GM21390 (cell line): ENCODE measurements around the gene BCAS4.
"Not testable (repeated sequence)": the region's sequence is repeated elsewhere in the genome, so short reads cannot be mapped to it uniquely, and the experiment has no call there.

Source experiments
- ATAC-seq: cut with Tn5 transposase; IDR thresholded peaks from one replicate; pipeline ENCODE4 v1.9.1; 2021; ENCODE audit not compliant: unreplicated experiment

The BCAS4 gene

GRCh38 chr20:50874111-50874757, 79.4 kb downstream of the BCAS4 start:
- no peak for ATAC-seq

DNA sequence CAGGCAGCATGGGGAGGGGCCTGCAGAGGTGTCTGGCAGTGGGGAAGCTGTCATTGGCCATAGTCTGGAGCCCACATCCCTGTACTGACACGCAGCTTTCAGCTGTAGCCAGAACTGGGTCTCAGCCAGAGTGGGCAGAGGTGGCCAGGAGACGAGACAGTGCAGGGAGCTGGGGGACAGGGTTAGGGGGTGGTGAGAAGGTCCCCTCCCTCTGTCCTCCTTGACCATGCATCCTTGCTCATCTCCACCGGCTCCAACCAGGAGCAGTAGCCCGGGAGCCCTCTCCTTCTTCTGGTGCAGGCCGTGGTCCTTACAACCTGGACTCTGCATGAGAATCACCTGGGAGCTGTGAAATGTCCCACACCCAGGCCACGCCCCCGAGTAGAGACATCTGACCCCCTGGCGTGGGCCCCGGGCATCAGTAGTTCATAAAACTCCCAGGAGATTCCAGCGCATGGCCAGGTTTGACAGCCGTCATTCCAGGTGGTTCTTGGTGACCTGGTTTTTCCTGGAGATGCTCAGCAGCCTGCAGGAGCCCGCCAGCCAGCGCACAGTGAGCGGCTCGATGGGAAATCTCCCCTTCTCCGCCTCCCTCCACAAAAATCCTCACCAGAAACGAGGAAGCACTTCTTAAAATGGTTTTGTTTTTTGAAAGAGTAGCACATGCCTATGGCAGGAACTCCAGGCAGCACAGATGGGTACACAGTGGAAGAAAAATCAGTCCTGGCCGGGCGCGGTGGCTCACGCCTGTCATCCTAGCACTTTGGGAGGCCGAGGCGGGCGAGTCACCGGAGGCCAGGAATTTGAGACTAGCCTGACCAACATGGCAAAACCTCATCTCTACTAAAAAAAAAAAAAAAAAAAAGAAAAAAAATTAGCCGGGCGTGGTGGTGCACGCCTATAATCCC, 80.2 kb downstream of the BCAS4 start:
- ATAC-seq: no peak

- no peak for ATAC-seq
Measured at GRCh38 chr20:50876063-50876685, 81.3 kb downstream of the BCAS4 start.

GRCh38 chr20:50876816-50877215, 82.0 kb downstream of the BCAS4 start:
- ATAC-seq: no peak

DNA sequence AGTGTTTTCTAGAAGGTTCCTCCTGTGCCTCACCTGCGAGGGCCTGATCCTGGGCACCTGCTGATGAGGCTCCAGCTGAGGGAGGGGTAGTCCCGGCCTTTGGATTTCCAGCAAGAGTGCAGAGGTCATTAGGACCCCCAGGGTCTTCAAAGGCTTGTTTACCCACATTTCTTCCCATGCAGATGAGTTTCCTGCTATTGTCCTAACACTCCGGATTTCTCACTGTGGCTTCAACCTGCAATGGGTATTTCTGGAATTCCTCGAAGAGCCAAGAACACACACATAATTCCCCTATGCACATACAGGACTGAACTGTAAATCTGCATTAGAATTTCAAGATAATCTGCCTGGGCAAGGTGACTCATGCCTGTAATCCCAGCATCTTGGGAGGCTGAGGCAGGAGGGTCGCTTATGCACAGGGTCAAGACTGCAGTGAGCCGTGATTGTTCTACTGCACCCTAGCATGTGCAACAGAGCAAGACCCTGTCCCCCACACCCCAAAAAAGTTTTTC, 82.4 kb downstream of the BCAS4 start:
- ATAC-seq: no peak

GRCh38 chr20:50879649-50880550, 85.0 kb downstream of the BCAS4 start:
- ATAC-seq: no peak

- not testable (repeated sequence) for ATAC-seq
Measured at GRCh38 chr20:50881759-50882424, 87.0 kb downstream of the BCAS4 start.

DNA sequence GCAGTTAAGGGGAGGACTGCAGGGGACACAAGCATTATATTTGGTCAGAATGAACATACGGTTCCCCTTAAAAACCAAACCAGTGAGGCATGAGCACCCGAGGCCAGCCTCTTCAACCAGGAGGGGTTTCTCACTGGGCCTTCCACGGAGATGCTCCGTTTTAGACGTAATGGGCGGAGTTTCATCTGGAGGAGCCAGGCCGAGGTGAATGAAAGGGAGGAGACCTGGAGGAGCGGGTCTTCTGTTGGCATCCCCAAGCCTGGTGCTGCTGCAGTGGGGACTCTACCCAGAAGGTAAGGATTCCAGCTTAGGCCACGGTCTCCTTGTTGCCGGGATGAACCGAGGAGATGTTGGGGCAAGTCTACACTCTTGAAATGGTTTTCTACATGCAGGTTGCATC, 89.0 kb downstream of the BCAS4 start:
- ATAC-seq: no peak

DNA sequence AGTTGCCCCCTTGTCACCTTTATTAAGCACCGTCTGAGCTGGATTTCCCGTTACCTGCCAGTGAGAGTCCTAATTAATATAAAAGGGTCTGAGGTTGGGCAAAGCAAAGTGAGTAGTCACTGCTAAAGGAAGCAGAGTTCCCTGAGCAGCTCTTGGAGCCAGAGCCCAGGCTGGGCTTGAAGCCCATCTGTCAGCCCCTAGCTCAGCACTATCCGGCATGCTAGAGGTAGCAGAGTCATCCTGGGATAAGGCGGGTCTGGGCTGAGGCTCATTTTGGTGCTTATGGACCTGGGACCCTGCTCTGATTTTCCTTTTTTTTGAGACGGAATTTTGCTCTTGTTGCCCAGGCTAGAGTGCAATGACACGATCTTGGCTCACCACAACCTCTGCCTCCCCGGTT, 90.2 kb downstream of the BCAS4 start:
- ATAC-seq: no peak

DNA sequence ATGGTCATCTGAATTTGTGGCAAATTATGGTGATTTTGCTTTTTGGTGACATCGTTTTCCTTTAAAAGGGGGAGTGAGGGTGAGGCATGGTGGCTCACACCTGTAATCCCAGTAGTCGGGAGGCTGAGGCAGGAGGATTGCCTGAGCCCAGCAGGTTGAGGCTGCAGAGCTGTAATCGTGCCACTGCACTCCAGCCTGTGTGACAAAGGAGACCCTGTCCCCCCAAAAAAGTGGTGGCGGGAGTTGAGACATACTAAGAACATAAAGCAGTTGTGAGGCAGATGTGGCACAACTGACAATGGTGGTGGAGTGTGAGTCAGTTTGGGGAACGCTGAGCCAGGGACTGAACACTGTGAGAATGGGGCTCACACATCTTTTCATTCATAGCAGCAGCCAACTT, 90.9 kb downstream of the BCAS4 start:
- no peak for ATAC-seq

GRCh38 chr20:50886184-50886790, 91.4 kb downstream of the BCAS4 start:
- no peak for ATAC-seq

- no peak for ATAC-seq
Measured at GRCh38 chr20:50887576-50887975, 92.7 kb downstream of the BCAS4 start.

DNA sequence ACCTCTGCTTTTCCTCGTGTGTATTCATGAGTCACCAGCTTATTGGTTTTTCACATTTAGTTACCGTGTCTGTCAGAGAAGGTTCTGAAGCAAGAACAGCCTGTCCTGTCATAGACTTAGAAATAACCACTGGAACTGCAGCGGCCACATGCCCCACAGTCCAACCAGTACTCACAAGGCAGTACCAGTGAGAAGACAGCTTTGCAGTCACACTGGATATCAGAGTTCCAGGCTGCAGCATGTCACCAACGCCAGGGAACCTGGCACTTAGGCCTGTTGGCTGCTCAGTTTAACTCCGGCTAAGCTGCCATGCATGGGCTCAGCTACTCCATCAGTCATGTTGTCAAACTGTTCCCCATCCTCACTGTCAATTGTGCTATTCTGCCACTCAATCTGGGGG, 96.3 kb downstream of the BCAS4 start:
- ATAC-seq: no peak

DNA sequence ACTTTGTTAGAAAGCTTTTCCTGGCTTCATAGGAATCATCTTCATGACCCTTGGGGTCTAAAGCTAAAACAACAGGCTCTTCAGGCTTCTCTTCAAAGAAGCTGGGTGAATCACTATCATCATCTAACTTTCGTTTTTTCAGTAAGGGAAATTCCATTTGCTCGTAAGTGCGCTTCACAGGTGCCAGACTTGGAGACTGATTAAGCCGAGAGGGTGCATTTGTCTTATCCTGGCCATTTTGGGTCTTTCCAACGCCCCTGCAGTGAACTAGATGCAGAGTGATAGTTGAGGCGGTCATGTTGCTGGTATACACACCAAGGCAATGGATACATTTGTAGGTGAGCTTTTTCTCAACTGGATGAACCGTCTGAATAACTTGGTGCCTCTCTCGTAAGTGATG, 97.5 kb downstream of the BCAS4 start:
- ATAC-seq: no peak

DNA sequence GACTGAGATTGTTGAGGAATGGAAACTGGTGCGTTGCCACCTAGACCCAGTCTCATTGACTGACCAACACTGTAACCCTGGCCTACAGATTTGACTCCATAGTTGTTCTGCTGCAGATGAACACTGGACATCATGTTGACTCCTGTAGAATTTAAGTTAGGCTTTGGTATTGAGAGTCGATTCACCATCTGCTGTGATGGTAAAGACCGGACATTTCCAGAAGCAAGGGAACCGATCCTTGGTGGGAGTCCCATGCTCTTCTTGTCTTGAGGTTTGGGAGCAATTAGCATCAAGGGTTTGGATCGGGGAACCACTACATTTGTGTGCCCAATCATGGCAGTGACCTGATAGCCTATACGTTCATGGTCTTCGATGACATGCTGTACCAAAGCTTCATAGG, 98.8 kb downstream of the BCAS4 start:
- ATAC-seq: no peak

DNA sequence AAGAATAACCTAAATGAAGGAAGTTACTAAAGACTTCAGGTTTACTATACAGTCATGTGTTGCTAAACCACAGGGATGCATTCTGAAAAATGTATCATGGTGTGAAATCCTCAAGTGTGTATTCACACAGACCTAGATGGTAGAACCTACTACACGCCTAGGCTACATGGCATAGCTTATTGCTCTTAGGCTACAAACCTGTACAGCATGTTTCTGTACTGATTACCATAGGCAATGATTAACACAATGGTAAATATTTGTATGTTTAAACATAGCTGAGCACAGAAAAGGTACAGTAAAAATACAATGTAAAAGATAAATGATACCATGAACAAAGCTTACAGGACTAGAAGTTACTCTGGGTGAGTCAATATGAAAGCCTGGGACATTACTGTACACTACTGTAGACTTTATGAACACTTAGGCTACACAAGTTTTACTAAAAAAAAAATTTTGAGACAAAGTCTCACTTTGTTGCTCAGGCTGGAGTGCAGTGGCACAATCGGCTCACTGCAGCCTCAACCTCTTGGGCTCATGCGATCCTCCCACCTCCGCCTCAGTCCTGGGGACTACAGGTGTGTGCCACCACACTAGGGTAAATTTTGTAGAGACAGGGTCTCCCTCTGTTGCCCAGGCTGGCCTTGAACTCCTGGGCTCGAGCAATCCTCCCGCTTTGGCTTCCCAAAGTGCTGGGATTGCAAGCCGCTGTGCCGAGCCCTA, 100.4 kb downstream of the BCAS4 start:
- no peak for ATAC-seq

DNA sequence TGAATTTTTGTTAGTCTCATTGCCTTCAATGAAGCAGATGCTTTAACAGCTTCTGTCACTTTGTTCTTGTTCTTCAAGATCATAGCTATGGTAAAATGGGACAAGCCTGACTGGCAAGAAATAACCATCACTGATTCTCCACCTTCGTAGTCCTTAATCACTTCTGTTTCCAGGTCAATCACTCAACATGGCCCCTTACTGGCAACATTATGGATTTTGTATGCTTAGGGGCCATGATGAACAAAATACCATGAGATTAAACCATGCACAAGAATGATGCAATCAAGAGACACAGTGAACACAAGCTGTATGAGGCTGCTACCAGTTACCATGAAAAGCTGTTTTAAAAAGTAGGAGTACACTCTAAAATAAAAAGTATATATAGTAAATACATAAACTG, 103.6 kb downstream of the BCAS4 start:
- ATAC-seq: no peak

DNA sequence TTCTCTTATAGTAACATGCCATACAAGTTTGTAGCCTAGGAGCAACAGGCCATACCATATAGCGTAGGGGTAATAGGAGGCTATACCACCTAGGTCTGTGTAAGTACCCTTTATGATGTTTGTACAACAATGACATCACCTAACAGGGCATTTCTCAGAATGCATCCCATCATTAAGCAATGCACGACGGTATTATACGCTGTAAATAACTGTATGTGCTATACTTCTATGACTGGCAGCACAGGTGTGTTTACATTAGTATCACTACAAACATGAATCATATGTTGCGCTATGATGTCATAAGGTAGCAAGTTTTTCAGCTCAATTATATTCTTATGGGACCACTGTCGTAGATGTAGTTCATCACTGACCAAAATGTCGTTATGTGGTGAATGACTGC, 105.4 kb downstream of the BCAS4 start:
- ATAC-seq: no peak

DNA sequence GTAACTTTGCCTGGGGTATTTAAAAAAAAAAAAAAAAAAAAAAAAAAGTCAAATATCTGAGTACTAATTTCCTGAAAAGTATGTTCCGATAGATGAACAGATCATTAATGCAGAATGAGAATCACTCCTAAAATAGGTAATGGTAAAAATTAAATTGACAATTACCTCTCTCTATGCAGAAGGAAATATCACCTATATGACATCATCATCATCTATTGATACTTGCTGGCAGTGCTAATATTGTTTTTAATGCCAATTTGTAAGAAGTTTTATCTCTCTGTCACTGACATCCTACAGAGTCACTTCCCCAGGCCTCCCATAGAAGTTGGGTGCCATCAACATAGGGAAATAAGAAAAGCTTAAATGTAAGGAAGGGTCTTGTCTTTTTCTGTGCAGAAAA, 106.4 kb downstream of the BCAS4 start:
- no peak for ATAC-seq
